NCI-H510A treated with DMSO at 0.1 percent for 48 hours (cell line): Measurements from ENCODE around the gene LIPM.

Experiments used
- DNase-seq: peaks from one replicate; lab custom pipeline; 2025; lab: John Stamatoyannopoulos, UW

LIPM gene

GRCh38 chr10:88802523-88803285 is at the start of gene LIPM:
Gene LIPM (plus strand): TSS chr10:88802730. CDS start chr10:88802897, 167 bp downstream.
- DNase-seq, result no peak

- DNase-seq, result no peak
These were observed 48.2 kb upstream of the LIPM start for GRCh38 chr10:88754287-88754686.

GRCh38 chr10:88755753-88756152 is 46.8 kb upstream of the LIPM start:
- DNase-seq, result no peak

- no peak for DNase-seq
These were observed 45.9 kb upstream of the LIPM start for GRCh38 chr10:88756660-88757059.

GRCh38 chr10:88759366-88760101 is 43.0 kb upstream of the LIPM start, which contains the start of gene LIPN:
Gene LIPN (plus strand): TSS chr10:88760020. CDS start chr10:88761406, 1,386 bp downstream.
- DNase-seq, result no peak

- no peak for DNase-seq
These were observed 39.6 kb upstream of the LIPM start for GRCh38 chr10:88762906-88763305.

- DNase-seq, result no peak
These were observed 39.1 kb upstream of the LIPM start for GRCh38 chr10:88763441-88763840.

GRCh38 chr10:88764110-88764509 is 38.4 kb upstream of the LIPM start:
- DNase-seq, result no peak

- no peak for DNase-seq
These were observed 36.7 kb upstream of the LIPM start for GRCh38 chr10:88765816-88766215.

- no peak for DNase-seq
These were observed 33.1 kb upstream of the LIPM start for GRCh38 chr10:88769384-88769783.

GRCh38 chr10:88781206-88781605 is 21.3 kb upstream of the LIPM start:
- DNase-seq, result no peak

GRCh38 chr10:88782222-88782621 is 20.3 kb upstream of the LIPM start:
- DNase-seq, result no peak

GRCh38 chr10:88783724-88784123 is 18.8 kb upstream of the LIPM start:
- no peak for DNase-seq

- DNase-seq, result no peak
These were observed 16.3 kb upstream of the LIPM start for GRCh38 chr10:88786032-88786770.

- DNase-seq, result no peak
These were observed 15.1 kb upstream of the LIPM start for GRCh38 chr10:88787463-88787862.

GRCh38 chr10:88788924-88789323 is 13.6 kb upstream of the LIPM start:
- DNase-seq, result no peak

- peak; percentile 4 for DNase-seq
These were observed 10.6 kb upstream of the LIPM start for GRCh38 chr10:88791924-88792323.

- no peak for DNase-seq
These were observed 9.9 kb upstream of the LIPM start for GRCh38 chr10:88792661-88793060.

- no peak for DNase-seq
These were observed 8.7 kb upstream of the LIPM start for GRCh38 chr10:88793712-88794299.

GRCh38 chr10:88794731-88795130 is 7.8 kb upstream of the LIPM start:
- no peak for DNase-seq

GRCh38 chr10:88800152-88801125 is 2.1 kb upstream of the LIPM start:
- DNase-seq, result no peak
